GM23338 (cell line): ENCODE data around the gene ZNF365. TPM values are rescaled to one million over a fixed set of nuclear protein-coding genes. Genes with fewer than 3 reads are reported as not detected.

ENCODE experiments used
- ATAC-seq: fragments of 200-7000 bp; cut with Tn5 transposase; 3 replicates; pipeline ENCODE4 v1.9.1; 2020
- DNase-seq: peaks from one replicate; pipeline ENCODE4 v3.0.0-alpha.2; 2015; ENCODE audit warnings: low spot score
- H2AFZ ChIP-seq: fragments of 200-600 bp; sonication (generic); 2 replicates; pipeline ENCODE4 v1.8.0; 2016; ENCODE audit warnings: antibody characterized with exemption, mild to moderate bottlenecking, moderate library complexity
- H3F3A ChIP-seq: fragments of 200-600 bp; sonication (generic); replicated peaks from 2 replicates; pipeline ENCODE4 v1.8.0; 2017; ENCODE audit warnings: antibody characterized with exemption, mixed run types, low read depth
- H3K27ac ChIP-seq: fragments of 200-600 bp; sonication (generic); 2 replicates; pipeline ENCODE4 v1.6.1; 2016; ENCODE audit warnings: low read depth
- H3K27me3 ChIP-seq: fragments of 200-600 bp; sonication (generic); 2 replicates; pipeline ENCODE4 v1.8.0; 2016; ENCODE audit warnings: mild to moderate bottlenecking, mixed run types, moderate library complexity; ENCODE audit not compliant: insufficient read depth
- H3K36me3 ChIP-seq: fragments of 200-600 bp; sonication (generic); 2 replicates; pipeline ENCODE4 v1.8.0; 2016; ENCODE audit warnings: mild to moderate bottlenecking; ENCODE audit not compliant: insufficient read depth
- H3K4me1 ChIP-seq: fragments of 200-600 bp; sonication (generic); 2 replicates; pipeline ENCODE4 v1.8.0; 2016; ENCODE audit warnings: mild to moderate bottlenecking, moderate library complexity; ENCODE audit not compliant: insufficient read depth
- H3K4me2 ChIP-seq: fragments of 200-600 bp; sonication (generic); 2 replicates; pipeline ENCODE4 v1.7.1; 2017; ENCODE audit warnings: mixed run types
- H3K4me3 ChIP-seq: fragments of 200-600 bp; sonication (generic); 2 replicates; pipeline ENCODE4 v1.6.1; 2016; ENCODE audit warnings: mixed run types
- H3K79me2 ChIP-seq: fragments of 200-600 bp; sonication (generic); replicated peaks from 2 replicates; pipeline ENCODE4 v1.8.0; 2017; ENCODE audit warnings: mild to moderate bottlenecking; ENCODE audit not compliant: insufficient read depth
- H3K9me2 ChIP-seq: fragments of 200-600 bp; sonication (generic); 2 replicates; pipeline ENCODE4 v1.8.0; 2017; ENCODE audit not compliant: insufficient read depth
- H4K20me1 ChIP-seq: fragments of 200-600 bp; sonication (generic); replicated peaks from 2 replicates; pipeline ENCODE4 v1.8.0; 2017; ENCODE audit warnings: mild to moderate bottlenecking; ENCODE audit not compliant: insufficient read depth
- H3K27ac Mint-ChIP-seq: 2 replicates; pipeline ENCODE4 v1.8.0; 2020; ENCODE audit warnings: inconsistent platforms, mild to moderate bottlenecking, moderate library complexity, mixed read lengths
- H3K27me3 Mint-ChIP-seq: 3 replicates; pipeline ENCODE4 v1.8.0; 2022; ENCODE audit warnings: low read depth, mild to moderate bottlenecking, moderate library complexity, mixed read lengths, inconsistent platforms; ENCODE audit not compliant: insufficient read depth, poor library complexity
- H3K36me3 Mint-ChIP-seq: 3 replicates; pipeline ENCODE4 v1.8.0; 2021; ENCODE audit warnings: low read depth, mild to moderate bottlenecking, inconsistent platforms, moderate library complexity, mixed read lengths
- H3K4me1 Mint-ChIP-seq: 3 replicates; pipeline ENCODE4 v1.8.0; 2020; ENCODE audit warnings: mild to moderate bottlenecking, inconsistent platforms, mixed read lengths
- H3K4me3 Mint-ChIP-seq: 3 replicates; pipeline ENCODE4 v1.8.0; 2021; ENCODE audit warnings: moderate library complexity, mild to moderate bottlenecking, inconsistent platforms, mixed read lengths
- H3K9me3 Mint-ChIP-seq: 3 replicates; pipeline ENCODE4 v1.8.0; 2020; ENCODE audit warnings: moderate library complexity, mild to moderate bottlenecking, inconsistent platforms, mixed read lengths
- EZH2 ChIP-seq: fragments of 200-600 bp; sonication (generic); IDR thresholded peaks from one replicate; pipeline ENCODE4 v1.8.0; 2017; ENCODE audit warnings: antibody characterized with exemption, mild to moderate bottlenecking, low read depth; ENCODE audit not compliant: unreplicated experiment
- JUNB ChIP-seq: IDR thresholded peaks from one replicate; pipeline ENCODE4 v1.6.1; 2016; ENCODE audit warnings: antibody characterized with exemption; ENCODE audit not compliant: unreplicated experiment
- ZNF114 ChIP-seq: fragments of 250-450 bp; sonication (Bioruptor Pico); IDR thresholded peaks from 2 replicates; pipeline ENCODE4 v1.5.0; 2020; ENCODE audit warnings: mild to moderate bottlenecking, moderate library complexity
- polyA plus RNA-seq: library from polyadenylated mRNA; unstranded; fragments of >200 nt; fragmentation: Nextera tagmentation; extraction: Ambion mirVana; gene quantifications from 2 replicates; pipeline ENCODE4 v1.2.1, GENCODE V29; 2016
- total RNA-seq: library from RNA; depleted of rRNA; stranded (reverse); fragments of >200 nt; shearing (Covaris generic); gene quantifications from 2 replicates; pipeline ENCODE4 v1.2.3, GENCODE V29; 2014
- TF ChIP-seq, protein P1 (sequence below): fragments of 250-450 bp; sonication (Bioruptor Pico); IDR thresholded peaks from 2 replicates; pipeline ENCODE4 v1.5.0; 2020; ENCODE audit warnings: mild to moderate bottlenecking, moderate library complexity
- TF ChIP-seq, protein P2 (sequence below), 2 experiments: fragments of 200-600 bp in 1 of 2; sonication (generic) in 1 of 2; conservative IDR thresholded peaks; 2 replicates each; pipeline versions ENCODE4 v1.5.1 to v1.6.1; 2016 to 2017; ENCODE audit warnings: antibody characterized with exemption in 2 of 2, low read depth in 2 of 2, mild to moderate bottlenecking in 2 of 2, moderate library complexity in 1 of 2

The ZNF365 gene
- total and polyA plus RNA-seq, 2 experiments from 2014 or later = 0.19 to 0.59 TPM

DNA sequence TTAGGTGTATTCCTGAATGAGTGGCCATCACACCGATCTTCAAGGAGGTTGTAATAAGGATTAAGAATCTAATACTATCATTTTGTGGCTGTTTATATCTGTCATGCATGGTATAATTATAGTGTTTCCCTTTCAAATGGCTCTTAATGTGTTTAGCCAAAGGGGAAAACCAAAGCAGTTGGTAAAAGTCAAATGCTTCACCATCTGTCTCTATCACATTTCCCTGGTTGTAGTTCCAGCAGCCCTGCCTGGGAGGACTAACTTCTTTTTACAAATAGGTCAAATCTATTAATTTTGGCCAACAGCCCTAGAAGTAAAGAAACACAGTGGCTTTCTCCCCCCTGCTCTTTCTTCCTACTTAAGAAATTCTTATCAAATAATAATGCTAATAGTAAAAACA is 56.7 kb downstream of the ZNF365 start:
- H3K4me3 ChIP-seq = no peak overlapping the region
- no peak for ATAC-seq
- Mint-ChIP-seq H3K36me3 (no peaks in the 10 kb centered on the region), H3K27me3 (peaks cover 25% of the 10 kb centered on the region), H3K9me3 (peaks cover 2% of the 10 kb centered on the region; the same call in 1 of the 3 replicates), H3K4me1 (peaks cover 5% of the 10 kb centered on the region; the same call in 1 of the 3 replicates), H3K4me3 (no peak overlapping the region), H3K27ac (no peak overlapping the region)
- H3K9me2 ChIP-seq = 0 out of 2 replicates have a peak, but pooled peaks cover 3% of the 10 kb centered on the region
- no peaks in the 10 kb centered on the region for H3K36me3 ChIP-seq
- 0 out of 2 replicates have a peak, but pooled peaks cover 3% of the 10 kb centered on the region for H3K4me1 ChIP-seq
- no peaks in the 10 kb centered on the region for H4K20me1 ChIP-seq
- no peak overlapping the region for H2AFZ ChIP-seq
- peaks cover 18% of the 10 kb centered on the region for H3K27me3 ChIP-seq
- no peaks in the 10 kb centered on the region for H3F3A ChIP-seq
- TF ChIP-seq, protein P1, sequence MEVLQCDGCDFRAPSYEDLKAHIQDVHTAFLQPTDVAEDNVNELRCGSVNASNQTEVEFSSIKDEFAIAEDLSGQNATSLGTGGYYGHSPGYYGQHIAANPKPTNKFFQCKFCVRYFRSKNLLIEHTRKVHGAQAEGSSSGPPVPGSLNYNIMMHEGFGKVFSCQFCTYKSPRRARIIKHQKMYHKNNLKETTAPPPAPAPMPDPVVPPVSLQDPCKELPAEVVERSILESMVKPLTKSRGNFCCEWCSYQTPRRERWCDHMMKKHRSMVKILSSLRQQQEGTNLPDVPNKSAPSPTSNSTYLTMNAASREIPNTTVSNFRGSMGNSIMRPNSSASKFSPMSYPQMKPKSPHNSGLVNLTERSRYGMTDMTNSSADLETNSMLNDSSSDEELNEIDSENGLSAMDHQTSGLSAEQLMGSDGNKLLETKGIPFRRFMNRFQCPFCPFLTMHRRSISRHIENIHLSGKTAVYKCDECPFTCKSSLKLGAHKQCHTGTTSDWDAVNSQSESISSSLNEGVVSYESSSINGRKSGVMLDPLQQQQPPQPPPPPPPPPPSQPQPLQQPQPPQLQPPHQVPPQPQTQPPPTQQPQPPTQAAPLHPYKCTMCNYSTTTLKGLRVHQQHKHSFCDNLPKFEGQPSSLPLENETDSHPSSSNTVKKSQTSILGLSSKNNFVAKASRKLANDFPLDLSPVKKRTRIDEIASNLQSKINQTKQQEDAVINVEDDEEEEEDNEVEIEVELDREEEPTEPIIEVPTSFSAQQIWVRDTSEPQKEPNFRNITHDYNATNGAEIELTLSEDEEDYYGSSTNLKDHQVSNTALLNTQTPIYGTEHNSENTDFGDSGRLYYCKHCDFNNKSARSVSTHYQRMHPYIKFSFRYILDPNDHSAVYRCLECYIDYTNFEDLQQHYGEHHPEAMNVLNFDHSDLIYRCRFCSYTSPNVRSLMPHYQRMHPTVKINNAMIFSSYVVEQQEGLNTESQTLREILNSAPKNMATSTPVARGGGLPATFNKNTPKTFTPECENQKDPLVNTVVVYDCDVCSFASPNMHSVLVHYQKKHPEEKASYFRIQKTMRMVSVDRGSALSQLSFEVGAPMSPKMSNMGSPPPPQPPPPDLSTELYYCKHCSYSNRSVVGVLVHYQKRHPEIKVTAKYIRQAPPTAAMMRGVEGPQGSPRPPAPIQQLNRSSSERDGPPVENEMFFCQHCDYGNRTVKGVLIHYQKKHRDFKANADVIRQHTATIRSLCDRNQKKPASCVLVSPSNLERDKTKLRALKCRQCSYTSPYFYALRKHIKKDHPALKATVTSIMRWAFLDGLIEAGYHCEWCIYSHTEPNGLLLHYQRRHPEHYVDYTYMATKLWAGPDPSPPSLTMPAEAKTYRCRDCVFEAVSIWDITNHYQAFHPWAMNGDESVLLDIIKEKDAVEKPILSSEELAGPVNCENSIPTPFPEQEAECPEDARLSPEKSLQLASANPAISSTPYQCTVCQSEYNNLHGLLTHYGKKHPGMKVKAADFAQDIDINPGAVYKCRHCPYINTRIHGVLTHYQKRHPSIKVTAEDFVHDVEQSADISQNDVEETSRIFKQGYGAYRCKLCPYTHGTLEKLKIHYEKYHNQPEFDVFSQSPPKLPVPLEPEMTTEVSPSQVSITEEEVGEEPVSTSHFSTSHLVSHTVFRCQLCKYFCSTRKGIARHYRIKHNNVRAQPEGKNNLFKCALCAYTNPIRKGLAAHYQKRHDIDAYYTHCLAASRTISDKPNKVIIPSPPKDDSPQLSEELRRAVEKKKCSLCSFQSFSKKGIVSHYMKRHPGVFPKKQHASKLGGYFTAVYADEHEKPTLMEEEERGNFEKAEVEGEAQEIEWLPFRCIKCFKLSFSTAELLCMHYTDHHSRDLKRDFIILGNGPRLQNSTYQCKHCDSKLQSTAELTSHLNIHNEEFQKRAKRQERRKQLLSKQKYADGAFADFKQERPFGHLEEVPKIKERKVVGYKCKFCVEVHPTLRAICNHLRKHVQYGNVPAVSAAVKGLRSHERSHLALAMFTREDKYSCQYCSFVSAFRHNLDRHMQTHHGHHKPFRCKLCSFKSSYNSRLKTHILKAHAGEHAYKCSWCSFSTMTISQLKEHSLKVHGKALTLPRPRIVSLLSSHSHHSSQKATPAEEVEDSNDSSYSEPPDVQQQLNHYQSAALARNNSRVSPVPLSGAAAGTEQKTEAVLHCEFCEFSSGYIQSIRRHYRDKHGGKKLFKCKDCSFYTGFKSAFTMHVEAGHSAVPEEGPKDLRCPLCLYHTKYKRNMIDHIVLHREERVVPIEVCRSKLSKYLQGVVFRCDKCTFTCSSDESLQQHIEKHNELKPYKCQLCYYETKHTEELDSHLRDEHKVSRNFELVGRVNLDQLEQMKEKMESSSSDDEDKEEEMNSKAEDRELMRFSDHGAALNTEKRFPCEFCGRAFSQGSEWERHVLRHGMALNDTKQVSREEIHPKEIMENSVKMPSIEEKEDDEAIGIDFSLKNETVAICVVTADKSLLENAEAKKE (CRISPR knock-in tag) = no peak
- no peak for TF ChIP-seq ZNF114 (CRISPR knock-in tag)
- TF ChIP-seq, protein P2, sequence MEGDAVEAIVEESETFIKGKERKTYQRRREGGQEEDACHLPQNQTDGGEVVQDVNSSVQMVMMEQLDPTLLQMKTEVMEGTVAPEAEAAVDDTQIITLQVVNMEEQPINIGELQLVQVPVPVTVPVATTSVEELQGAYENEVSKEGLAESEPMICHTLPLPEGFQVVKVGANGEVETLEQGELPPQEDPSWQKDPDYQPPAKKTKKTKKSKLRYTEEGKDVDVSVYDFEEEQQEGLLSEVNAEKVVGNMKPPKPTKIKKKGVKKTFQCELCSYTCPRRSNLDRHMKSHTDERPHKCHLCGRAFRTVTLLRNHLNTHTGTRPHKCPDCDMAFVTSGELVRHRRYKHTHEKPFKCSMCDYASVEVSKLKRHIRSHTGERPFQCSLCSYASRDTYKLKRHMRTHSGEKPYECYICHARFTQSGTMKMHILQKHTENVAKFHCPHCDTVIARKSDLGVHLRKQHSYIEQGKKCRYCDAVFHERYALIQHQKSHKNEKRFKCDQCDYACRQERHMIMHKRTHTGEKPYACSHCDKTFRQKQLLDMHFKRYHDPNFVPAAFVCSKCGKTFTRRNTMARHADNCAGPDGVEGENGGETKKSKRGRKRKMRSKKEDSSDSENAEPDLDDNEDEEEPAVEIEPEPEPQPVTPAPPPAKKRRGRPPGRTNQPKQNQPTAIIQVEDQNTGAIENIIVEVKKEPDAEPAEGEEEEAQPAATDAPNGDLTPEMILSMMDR (conservative IDR thresholded peaks at IDR 0.05; ENCODE audit: low read depth in 2 of 2) = no peak
- no peak for TF ChIP-seq EZH2
- TF ChIP-seq JUNB = no peak
- no peak overlapping the region for H3K4me2 ChIP-seq
- no peaks in the 10 kb centered on the region for H3K79me2 ChIP-seq
- DNase-seq = no peak
- no peak overlapping the region for H3K27ac ChIP-seq
